Choroid plexus epithelial cell (primary cell): ENCODE data around the gene ANKRD40.
A peak's percentile ranks its signal among the peaks of the same experiment; 100 is the strongest.

Experiments
- DNase-seq: peaks from one replicate; pipeline ENCODE4 v3.0.0-alpha.2; 2010; ENCODE audit warnings: low read depth
- H3K4me3 ChIP-seq: 2 replicates; pipeline ENCODE4 v1.5.1; 2011; ENCODE audit warnings: low read depth, mild to moderate bottlenecking, control low read depth, low read length, moderate library complexity
- CTCF ChIP-seq: conservative IDR thresholded peaks from 2 replicates; pipeline ENCODE4 v1.5.1; 2011; ENCODE audit warnings: low read depth, mild to moderate bottlenecking, control low read depth, inconsistent platforms, low read length, moderate library complexity

Gene ANKRD40

GRCh38 chr17:50672831-50673551 lies 34.7 kb downstream of the ANKRD40 start:
- H3K4me3 ChIP-seq, result no peak overlapping the region
- TF ChIP-seq CTCF, result no peak

GRCh38 chr17:50672071-50672470 lies 35.6 kb downstream of the ANKRD40 start:
- no peak for TF ChIP-seq CTCF
- no peak overlapping the region for H3K4me3 ChIP-seq
- no peak for DNase-seq

More at GRCh38 chr17:50672831-50673551, 34.7 kb downstream of the ANKRD40 start:
- DNase-seq, result no peak

DNA sequence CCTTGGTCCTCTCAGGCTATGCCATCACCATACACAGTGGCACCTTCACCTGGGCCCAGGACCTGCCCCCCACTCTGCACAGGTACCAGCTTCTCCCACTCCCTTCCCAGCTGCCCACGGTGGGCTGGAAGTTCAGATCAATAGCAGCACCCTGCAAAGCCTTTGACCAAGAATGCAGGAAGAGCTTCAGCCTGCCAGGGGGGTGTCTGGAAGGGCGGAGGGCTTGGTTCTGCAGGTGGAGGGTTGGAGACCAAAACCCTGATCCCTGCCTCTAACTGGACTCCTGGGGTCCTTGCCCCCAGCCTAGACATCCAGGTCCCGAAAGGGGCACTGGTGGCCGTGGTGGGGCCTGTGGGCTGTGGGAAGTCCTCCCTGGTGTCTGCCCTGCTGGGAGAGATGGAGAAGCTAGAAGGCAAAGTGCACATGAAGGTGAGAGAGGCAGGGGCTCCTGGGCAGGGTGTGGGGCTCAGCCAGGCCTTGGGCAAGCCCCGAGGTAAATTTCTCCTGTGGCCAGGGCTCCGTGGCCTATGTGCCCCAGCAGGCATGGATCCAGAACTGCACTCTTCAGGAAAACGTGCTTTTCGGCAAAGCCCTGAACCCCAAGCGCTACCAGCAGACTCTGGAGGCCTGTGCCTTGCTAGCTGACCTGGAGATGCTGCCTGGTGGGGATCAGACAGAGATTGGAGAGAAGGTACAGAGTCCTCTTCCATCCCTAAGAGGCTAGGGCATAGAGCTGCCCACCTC lies 38.7 kb downstream of the ANKRD40 start:
- no peak for DNase-seq
- TF ChIP-seq CTCF, result no peak
- no peak overlapping the region for H3K4me3 ChIP-seq

GRCh38 chr17:50668025-50668837 lies 39.5 kb downstream of the ANKRD40 start:
- DNase-seq, result peak; percentile 49
- no peak overlapping the region for H3K4me3 ChIP-seq
- no peak for TF ChIP-seq CTCF

DNA sequence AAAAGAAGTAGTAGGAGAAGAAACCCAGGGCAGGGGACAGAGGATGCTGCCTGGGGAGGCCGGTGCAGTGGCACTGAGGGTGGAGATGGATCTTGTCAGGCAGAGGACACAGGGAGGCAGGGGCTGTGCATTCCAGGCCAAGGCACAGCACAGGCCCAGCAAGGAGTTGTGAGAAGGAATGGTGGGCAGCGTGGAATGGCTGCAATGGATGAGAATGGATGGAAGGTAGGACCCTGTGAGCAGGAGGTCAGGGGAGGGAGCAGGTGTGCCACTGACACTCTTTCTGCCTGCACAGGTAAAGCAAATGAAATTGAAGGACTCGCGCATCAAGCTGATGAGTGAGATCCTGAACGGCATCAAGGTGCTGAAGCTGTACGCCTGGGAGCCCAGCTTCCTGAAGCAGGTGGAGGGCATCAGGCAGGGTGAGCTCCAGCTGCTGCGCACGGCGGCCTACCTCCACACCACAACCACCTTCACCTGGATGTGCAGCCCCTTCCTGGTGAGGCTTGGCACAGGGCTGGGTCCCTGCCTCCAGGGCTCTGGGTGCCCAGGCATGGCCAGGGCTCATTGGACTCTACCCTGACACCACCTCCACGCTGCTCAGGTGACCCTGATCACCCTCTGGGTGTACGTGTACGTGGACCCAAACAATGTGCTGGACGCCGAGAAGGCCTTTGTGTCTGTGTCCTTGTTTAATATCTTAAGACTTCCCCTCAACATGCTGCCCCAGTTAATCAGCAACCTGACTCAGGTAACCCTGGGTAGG lies 40.3 kb downstream of the ANKRD40 start:
- no peak for DNase-seq
- no peak overlapping the region for H3K4me3 ChIP-seq
- no peak for TF ChIP-seq CTCF

DNA sequence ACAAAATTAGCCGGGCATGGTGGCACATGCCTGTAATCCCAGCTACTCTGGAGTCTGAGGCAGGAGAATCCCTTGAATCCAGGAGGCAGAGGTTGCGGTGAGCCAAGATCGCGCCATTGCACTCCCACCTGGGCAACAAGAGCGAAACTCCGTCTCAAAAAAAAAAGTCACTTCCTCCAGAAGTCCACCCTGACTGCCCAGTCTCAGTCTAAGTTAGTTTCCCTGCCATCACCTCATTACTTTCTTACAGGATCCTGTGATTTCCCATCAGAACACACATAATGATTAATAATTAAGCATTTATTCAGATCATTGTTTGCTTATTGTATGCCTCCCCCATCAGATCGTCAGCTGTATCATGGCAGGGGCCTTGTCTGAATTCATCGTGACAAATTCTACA lies 41.4 kb downstream of the ANKRD40 start:
- no peak for TF ChIP-seq CTCF
- H3K4me3 ChIP-seq, result no peak overlapping the region
- no peak for DNase-seq
